Endothelial cell of umbilical vein (primary cell): ENCODE measurements around the gene SLC49A3. TPM values are rescaled to one million over a fixed set of nuclear protein-coding genes. Genes with fewer than 3 reads are reported as not detected.
"Not testable (repeated sequence)": the region's sequence is repeated elsewhere in the genome, so short reads cannot be mapped to it uniquely, and the experiment has no call there.

Source experiments
- BruUV-seq: library from RNA; stranded (reverse); fragments of 400-500 nt; replicated peaks from 2 replicates; lab custom pipeline; 2021; lab: Mats Ljungman, UMichigan
- CTCF ChIA-PET: fragments of 300-600, 350-600 bp; sonication (Branson Sonifier 250); formaldehyde crosslinking; loops from one replicate; lab custom pipeline; 2021; ENCODE audit warnings: antibody characterized with exemption, inconsistent platforms; lab: Charles Lee
- POLR2A ChIA-PET: fragments of 300-600, 350-600 bp; sonication (Branson Sonifier 250); formaldehyde crosslinking; loops from one replicate; lab custom pipeline; 2021; ENCODE audit warnings: antibody characterized with exemption, inconsistent platforms; lab: Charles Lee
- DNase-seq: peaks from one replicate; pipeline ENCODE4 v3.0.0-alpha.2; 2011; ENCODE audit warnings: low read depth, low spot score
- FAIRE-seq: peaks from 2 replicates; lab custom pipeline; 2011; peaks lifted over from hg19 to GRCh38; lab: Jason Lieb, UNC
- H2AFZ ChIP-seq: 2 replicates; pipeline ENCODE4 v1.6.0; 2012; ENCODE audit warnings: low read depth, low read length, control low read depth, inconsistent platforms
- H3K27ac ChIP-seq: 2 replicates; pipeline ENCODE4 v1.5.1; 2011; ENCODE audit warnings: low read depth, mild to moderate bottlenecking, control low read depth, low read length, moderate library complexity; ENCODE audit not compliant: insufficient read depth
- H3K27me3 ChIP-seq, 2 experiments: 2 replicates each; pipeline versions ENCODE4 v1.6.0 to v1.6.1; 2011; ENCODE audit warnings: low read length in 2 of 2, mixed read lengths in 1 of 2; ENCODE audit not compliant: control insufficient read depth in 2 of 2, insufficient read depth in 2 of 2
- H3K36me3 ChIP-seq, 2 experiments: 2 replicates in 1 of 2; 3 replicates in 1 of 2; pipeline ENCODE4 v1.5.1; 2011; ENCODE audit warnings: low read length in 2 of 2, mild to moderate bottlenecking in 1 of 2, moderate library complexity in 1 of 2; ENCODE audit not compliant: control insufficient read depth in 2 of 2, insufficient read depth in 2 of 2; ENCODE audit errors: extremely low read depth in 1 of 2
- H3K4me1 ChIP-seq: 3 replicates; pipeline ENCODE4 v1.5.1; 2011; ENCODE audit warnings: mild to moderate bottlenecking, low read length; ENCODE audit not compliant: control insufficient read depth, insufficient read depth; ENCODE audit errors: extremely low read depth
- H3K4me2 ChIP-seq: 2 replicates; pipeline ENCODE4 v1.6.1; 2011; ENCODE audit warnings: low read length, control low read depth, mixed read lengths; ENCODE audit not compliant: insufficient read depth
- H3K4me3 ChIP-seq, 3 experiments: fragments of 200-600 bp in 1 of 3; sonication (generic), shearing (Covaris generic) in 1 of 3; replicated peaks in 1 of 3; 2 replicates each; pipeline ENCODE4 v1.5.1; 2011 to 2016; ENCODE audit warnings: control low read depth in 3 of 3, low read length in 3 of 3, mild to moderate bottlenecking in 2 of 3, inconsistent platforms in 1 of 3, low read depth in 1 of 3, moderate library complexity in 1 of 3; ENCODE audit not compliant: insufficient read depth in 1 of 3
- H3K79me2 ChIP-seq: 2 replicates; pipeline ENCODE4 v1.6.0; 2012; ENCODE audit warnings: low read length, inconsistent platforms; ENCODE audit not compliant: control insufficient read depth, insufficient read depth
- H3K9ac ChIP-seq: replicated peaks from 2 replicates; pipeline ENCODE3; 2011; ENCODE audit warnings: low read length, control low read depth; ENCODE audit not compliant: insufficient read depth; ENCODE audit errors: extremely low read depth
- H3K9me1 ChIP-seq: replicated peaks from 3 replicates; pipeline ENCODE4 v1.6.0; 2011; ENCODE audit warnings: mild to moderate bottlenecking, low read length; ENCODE audit not compliant: control insufficient read depth, insufficient read depth; ENCODE audit errors: extremely low read depth
- H3K9me3 ChIP-seq: replicated peaks from 2 replicates; pipeline ENCODE4 v1.5.1; 2012; ENCODE audit warnings: low read length, inconsistent platforms; ENCODE audit not compliant: control insufficient read depth, insufficient read depth
- H4K20me1 ChIP-seq: replicated peaks from 2 replicates; pipeline ENCODE3; 2011; ENCODE audit warnings: mild to moderate bottlenecking, low read length; ENCODE audit not compliant: control insufficient read depth, insufficient read depth; ENCODE audit errors: extremely low read depth
- EZH2 ChIP-seq: IDR thresholded peaks from 2 replicates; pipeline ENCODE4 v1.6.1; 2012; ENCODE audit warnings: borderline replicate concordance, low read depth, mild to moderate bottlenecking, moderate library complexity, low read length, inconsistent platforms; ENCODE audit not compliant: severe bottlenecking
- FOS ChIP-seq: IDR thresholded peaks from 2 replicates; pipeline ENCODE4 v1.6.1; 2011; ENCODE audit warnings: mild to moderate bottlenecking, low read length, moderate library complexity, borderline replicate concordance; ENCODE audit not compliant: insufficient read depth
- GATA2 ChIP-seq: IDR thresholded peaks from 2 replicates; pipeline ENCODE4 v1.7.0; 2011; ENCODE audit warnings: low read depth, mild to moderate bottlenecking, moderate library complexity, mixed read lengths, low read length; ENCODE audit not compliant: insufficient read length, insufficient read depth
- JUN ChIP-seq: IDR thresholded peaks from 2 replicates; pipeline ENCODE4 v1.6.1; 2011; ENCODE audit warnings: borderline replicate concordance, low read depth; ENCODE audit not compliant: insufficient read length, insufficient read depth
- MYC ChIP-seq: IDR thresholded peaks from one replicate; pipeline ENCODE4 v1.6.1; 2011; ENCODE audit warnings: mild to moderate bottlenecking, low read depth, low read length
- POLR2A ChIP-seq: IDR thresholded peaks from 2 replicates; pipeline ENCODE4 v1.6.1; 2012; ENCODE audit warnings: low read depth, mild to moderate bottlenecking, control low read depth, low read length
- POLR2AphosphoS5 ChIP-seq: IDR thresholded peaks from 2 replicates; pipeline ENCODE4 v1.6.1; 2012; ENCODE audit warnings: low read depth, mild to moderate bottlenecking, control low read depth, low read length, moderate library complexity; ENCODE audit not compliant: insufficient read depth
- dilution Hi-C: fragments of 300-500 bp; cut with MboI; formaldehyde crosslinking; loops from one replicate; pipeline ENCODE4 v1.15.0; 2019; ENCODE audit warnings: low sequenced_read_pairs; ENCODE audit not compliant: extremely low pct_ligation_motif_present
- intact Hi-C: fragments of 100-400 bp; cut with micrococcal nuclease; formaldehyde crosslinking; loops from one replicate; pipeline ENCODE4 v1.10.0; 2022
- polyA plus RNA-seq, 4 experiments: library from polyadenylated mRNA; depleted of rRNA in 3 of 4; stranded (reverse) in 3 of 4; unstranded in 1 of 4; fragments of >200 nt; gene quantifications; 2 replicates each; pipeline versions ENCODE4 v1.2.1 to v1.2.3, GENCODE V29; 2011 to 2012; ENCODE audit warnings: missing spikeins in 1 of 4
- total RNA-seq: library from RNA; stranded (reverse); gene quantifications from 2 replicates; pipeline ENCODE4 v1.2.3, GENCODE V29; 2021
- TF ChIP-seq, protein P1 (sequence below), 2 donors: IDR thresholded peaks; 1 replicate in 1 of 2; 2 replicates in 1 of 2; pipeline ENCODE4 v1.5.1; 2011; ENCODE audit warnings: low read length in 2 of 2, mild to moderate bottlenecking in 2 of 2, moderate library complexity in 2 of 2, control low read depth in 1 of 2, inconsistent platforms in 1 of 2, low read depth in 1 of 2; ENCODE audit not compliant: insufficient read depth in 1 of 2; ENCODE audit errors: extremely low read depth in 1 of 2
- TF ChIP-seq, protein P2 (sequence below): IDR thresholded peaks from 2 replicates; pipeline ENCODE4 v1.6.1; 2011; ENCODE audit not compliant: insufficient read depth, insufficient read length

SLC49A3 gene
- total and polyA plus RNA-seq, 2 donors (not counting 3 experiments of a cell fraction or from before 2014, with no cell fraction given): 4.2 to 11.5 TPM

DNA sequence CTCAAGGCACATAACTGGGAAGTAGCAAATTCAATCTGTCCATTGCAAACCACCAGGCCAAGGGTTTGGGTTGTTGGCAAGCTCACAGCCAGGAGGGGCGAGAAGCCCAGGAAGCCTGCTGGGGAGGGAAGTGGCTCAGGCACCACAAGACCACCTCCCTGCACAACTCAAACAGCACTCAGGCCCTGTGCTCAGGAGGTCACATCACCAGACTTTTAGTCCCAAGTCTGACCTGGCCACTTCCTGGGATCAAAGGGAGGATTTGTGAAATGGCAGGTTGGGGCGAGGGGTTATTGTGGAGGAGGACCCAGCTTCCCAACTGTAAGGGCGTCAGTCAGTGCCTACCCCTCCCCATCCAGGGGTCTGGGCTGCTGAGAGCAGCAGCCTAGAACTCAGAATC lies 17.2 kb downstream of the SLC49A3 start:
- Histone ChIP-seq H3K27me3 (no peaks in the 10 kb centered on the region), H3K36me3 (peaks cover 9% of the 10 kb centered on the region in 2 experiments), H3K9ac (no peak overlapping the region), H3K27ac (no peak overlapping the region), H2AFZ (no peak overlapping the region), H4K20me1 (no peaks in the 10 kb centered on the region), H3K9me1 (no peaks in the 10 kb centered on the region), H3K79me2 (peaks cover 12% of the 10 kb centered on the region), H3K4me2 (no peak overlapping the region), H3K9me3 (no peaks in the 10 kb centered on the region), H3K4me1 (peaks cover 12% of the 10 kb centered on the region), H3K4me3 (no peak overlapping the region)
- DNase-seq (no peak), FAIRE-seq (no peak)
- dilution Hi-C loops: no loop called here
- intact Hi-C loops: loop anchor here (10.0 kb wide), 2 partner anchors 197 to 337 kb away; partner anchors contain the start of gene ZNF141
- TF ChIP-seq MYC: no peak
- no peak for TF ChIP-seq GATA2
- TF ChIP-seq, protein P1, sequence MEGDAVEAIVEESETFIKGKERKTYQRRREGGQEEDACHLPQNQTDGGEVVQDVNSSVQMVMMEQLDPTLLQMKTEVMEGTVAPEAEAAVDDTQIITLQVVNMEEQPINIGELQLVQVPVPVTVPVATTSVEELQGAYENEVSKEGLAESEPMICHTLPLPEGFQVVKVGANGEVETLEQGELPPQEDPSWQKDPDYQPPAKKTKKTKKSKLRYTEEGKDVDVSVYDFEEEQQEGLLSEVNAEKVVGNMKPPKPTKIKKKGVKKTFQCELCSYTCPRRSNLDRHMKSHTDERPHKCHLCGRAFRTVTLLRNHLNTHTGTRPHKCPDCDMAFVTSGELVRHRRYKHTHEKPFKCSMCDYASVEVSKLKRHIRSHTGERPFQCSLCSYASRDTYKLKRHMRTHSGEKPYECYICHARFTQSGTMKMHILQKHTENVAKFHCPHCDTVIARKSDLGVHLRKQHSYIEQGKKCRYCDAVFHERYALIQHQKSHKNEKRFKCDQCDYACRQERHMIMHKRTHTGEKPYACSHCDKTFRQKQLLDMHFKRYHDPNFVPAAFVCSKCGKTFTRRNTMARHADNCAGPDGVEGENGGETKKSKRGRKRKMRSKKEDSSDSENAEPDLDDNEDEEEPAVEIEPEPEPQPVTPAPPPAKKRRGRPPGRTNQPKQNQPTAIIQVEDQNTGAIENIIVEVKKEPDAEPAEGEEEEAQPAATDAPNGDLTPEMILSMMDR (IDR thresholded peaks at IDR 0.05; ENCODE audit: extremely low read depth in 1 of 2, insufficient read depth in 1 of 2, low read depth in 1 of 2, low read length in 2 of 2): no peak
- TF ChIP-seq POLR2A: no peak
- no peak for TF ChIP-seq FOS
- TF ChIP-seq, protein P2, sequence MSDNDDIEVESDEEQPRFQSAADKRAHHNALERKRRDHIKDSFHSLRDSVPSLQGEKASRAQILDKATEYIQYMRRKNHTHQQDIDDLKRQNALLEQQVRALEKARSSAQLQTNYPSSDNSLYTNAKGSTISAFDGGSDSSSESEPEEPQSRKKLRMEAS: no peak
- TF ChIP-seq JUN: no peak
- TF ChIP-seq EZH2: no peak
- no peak for TF ChIP-seq POLR2AphosphoS5
- ChIA-PET POLR2A (no interaction called here), CTCF (no interaction called here)
- BruUV-seq: no TSS peak

DNA sequence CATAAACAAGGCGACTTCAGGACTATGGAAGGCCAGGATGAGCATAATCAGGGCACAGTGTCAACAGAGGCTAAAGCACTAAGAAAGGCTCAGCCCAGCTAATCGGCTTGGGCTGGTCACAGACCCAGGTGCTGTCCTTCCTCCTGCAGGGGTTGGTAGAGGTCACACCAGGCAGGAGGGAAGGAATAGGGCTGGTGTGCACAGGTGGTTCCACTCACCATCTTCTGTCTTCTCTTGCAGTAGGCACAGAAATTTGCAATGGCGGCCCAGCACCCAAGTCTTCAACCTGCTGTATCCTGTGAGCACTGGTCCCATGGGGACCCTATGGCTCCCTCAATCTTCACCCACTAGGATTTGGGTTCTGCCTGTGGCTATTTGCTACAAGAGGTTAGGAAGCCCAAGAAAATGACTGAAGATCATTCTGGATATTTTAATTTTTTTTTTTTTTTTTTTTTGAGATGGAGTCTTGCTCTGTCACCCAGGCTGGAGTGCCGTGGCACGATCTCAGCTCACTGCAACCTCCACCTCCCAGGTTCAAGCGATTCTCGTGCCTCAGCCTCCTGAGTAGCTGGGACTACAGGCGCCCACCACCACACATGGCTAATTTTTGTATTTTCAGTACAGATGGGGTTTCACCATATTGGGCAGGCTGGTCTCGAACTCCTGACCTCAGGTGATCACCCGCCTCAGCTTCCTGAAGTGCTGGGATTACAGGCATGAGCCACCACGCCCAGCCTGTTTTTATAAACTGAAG lies 19.0 kb downstream of the SLC49A3 start:
- BruUV-seq, POLR2A ChIA-PET, H3K4me3 ChIP-seq, DNase-seq, H3K4me1 ChIP-seq, H3K27ac ChIP-seq, H4K20me1 ChIP-seq, H2AFZ ChIP-seq, H3K9me1 ChIP-seq, dilution Hi-C loops, H3K9me3 ChIP-seq, CTCF ChIA-PET, H3K4me2 ChIP-seq, H3K9ac ChIP-seq, FAIRE-seq, H3K36me3 ChIP-seq, H3K27me3 ChIP-seq: not testable (repeated sequence)
- intact Hi-C loops: loop anchor here (10.0 kb wide), 2 partner anchors 195 to 335 kb away; partner anchors contain the start of gene ZNF141
- peaks cover 10% of the 10 kb centered on the region for H3K79me2 ChIP-seq
